Upper lobe of left lung (tissue), 6 donors: ENCODE results near the gene MC1R. TPM values are rescaled to one million over a fixed set of nuclear protein-coding genes. Genes with fewer than 3 reads are reported as not detected.

Experiments
- ATAC-seq, 2 donors: fragments of 200-7000 bp; cut with Tn5 transposase; one replicate each; pipeline ENCODE4 v1.9.1; 2022; ENCODE audit warnings: mild to moderate bottlenecking in 2 of 2, moderate library complexity in 2 of 2; ENCODE audit not compliant: low FRiP score in 2 of 2
- DNase-seq, 2 donors: peaks; one replicate each; pipeline ENCODE4 v3.0.0-alpha.2; 2019 to 2020
- H3K27ac ChIP-seq, 4 donors: fragments of 200-600 bp; sonication (generic); one replicate each; pipeline ENCODE4 v1.5.1; 2016 to 2019
- H3K27me3 ChIP-seq, 4 donors: fragments of 200-600 bp; sonication (generic); one replicate each; pipeline ENCODE4 v1.5.1; 2017 to 2019
- H3K36me3 ChIP-seq, 4 donors: fragments of 200-600 bp; sonication (generic); one replicate each; pipeline ENCODE4 v1.5.1; 2016 to 2019
- H3K4me1 ChIP-seq, 4 donors: fragments of 200-600 bp; sonication (generic); one replicate each; pipeline ENCODE4 v1.5.1; 2018 to 2019
- H3K4me3 ChIP-seq, 4 donors: fragments of 200-600 bp; sonication (generic); one replicate each; pipeline ENCODE4 v1.5.1; 2017 to 2019; ENCODE audit warnings: mild to moderate bottlenecking in 2 of 4, moderate library complexity in 1 of 4
- H3K9me3 ChIP-seq, 4 donors: fragments of 200-600 bp; sonication (generic); one replicate each; pipeline ENCODE4 v1.5.1; 2018 to 2019
- EP300 ChIP-seq, 4 donors: sonication (generic); formaldehyde crosslinking; IDR thresholded peaks; one replicate each; pipeline ENCODE4 v1.5.1; 2017; ENCODE audit warnings: antibody characterized with exemption in 4 of 4, control low read depth in 2 of 4
- POLR2A ChIP-seq, 4 donors: fragments of 450-650 bp; IDR thresholded peaks; one replicate each; pipeline ENCODE4 v1.5.1; 2016 to 2017; ENCODE audit warnings: antibody characterized with exemption in 4 of 4, mild to moderate bottlenecking in 2 of 4
- POLR2AphosphoS5 ChIP-seq, 2 donors: sonication (generic); formaldehyde crosslinking; IDR thresholded peaks; one replicate each; pipeline ENCODE4 v1.5.1; 2017; ENCODE audit warnings: antibody characterized with exemption in 2 of 2
- WGBS, 2 donors: methylation state at CpG; one replicate each; pipeline ENCODE4 v1.1.5; 2017 to 2018; 5-methylcytosine and 5-hydroxymethylcytosine counted together
- total RNA-seq, 6 donors: library from RNA; depleted of rRNA in 4 of 6; stranded (reverse); fragments of >200 nt in 4 of 6; gene quantifications; one replicate each; pipeline versions ENCODE4 v1.1.0 to v1.2.1, GENCODE V29; 2016 to 2021
- TF ChIP-seq, protein P1 (sequence below), 6 experiments: fragments of 450-650 bp in 4 of 6; fragments of 200-600 bp in 2 of 6; sonication (generic) in 2 of 6; IDR thresholded peaks; one replicate each; pipeline ENCODE4 v1.5.1; 2016 to 2019; ENCODE audit warnings: antibody characterized with exemption in 6 of 6
- donor health status: DM: no; HTN: no; CAD: no; lungs with moderate emphysema.
- donor health status: DM: no; HTN: yes; CAD: no; lungs with severe emphysema.

MC1R gene
- total RNA-seq, 6 donors from 2014 or later, result 4.9 to 44.0 (median 7.0) TPM

DNA sequence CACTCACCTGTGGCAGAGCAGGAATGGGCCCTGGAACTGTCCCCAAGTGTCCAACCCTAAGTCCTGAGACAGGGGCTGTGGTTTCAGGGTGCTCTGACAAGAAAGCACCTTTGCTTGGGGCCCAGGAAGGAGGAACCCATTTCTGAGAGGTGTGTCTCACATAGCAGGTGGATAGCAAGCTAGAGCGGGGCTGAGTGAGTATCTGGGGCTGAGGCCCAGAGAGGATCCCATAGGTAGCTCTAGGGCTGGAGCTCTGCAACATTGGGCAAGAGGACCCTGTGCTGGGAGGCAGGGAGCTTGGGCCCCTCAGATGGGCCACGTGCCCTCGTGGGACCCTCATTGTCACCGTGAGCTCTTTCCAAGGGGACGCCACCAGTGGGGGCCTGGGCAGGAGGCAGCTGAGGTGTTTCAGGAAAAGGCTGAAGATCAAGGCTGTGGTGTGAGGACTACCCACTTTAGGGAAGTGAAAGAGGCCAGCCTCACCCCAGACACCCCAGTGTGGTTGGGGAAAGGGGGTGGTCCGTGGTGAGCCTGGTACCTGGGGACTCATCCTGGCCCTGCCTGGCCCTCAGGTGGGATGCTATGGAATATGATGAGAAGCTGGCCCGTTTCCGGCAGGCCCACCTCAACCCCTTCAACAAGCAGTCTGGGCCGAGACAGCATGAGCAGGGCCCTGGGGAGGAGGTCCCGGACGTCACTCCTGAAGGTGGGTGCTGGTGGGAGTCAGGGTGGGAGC is 35.2 kb downstream of the MC1R start:
- Histone ChIP-seq H3K9me3 (no peaks in the 10 kb centered on the region), H3K4me1 (peaks cover 9 to 18% (median 11%) of the 10 kb centered on the region in 4 donors), H3K27me3 (no peaks in the 10 kb centered on the region), H3K27ac (no peak overlapping the region), H3K36me3 (peaks cover 0 to 33% (median 20%) of the 10 kb centered on the region in 4 donors), H3K4me3 (no peak overlapping the region)
- no peak for ATAC-seq
- WGBS, 2 donors, result 90 to 91% methylated on average over 6 to 11 of the region's 11 CpGs
- DNase-seq, result no peak
- TF ChIP-seq POLR2A (IDR thresholded peaks at IDR 0.05) (no peak), POLR2AphosphoS5 (IDR thresholded peaks at IDR 0.05) (no peak), EP300 (IDR thresholded peaks at IDR 0.05) (no peak)
- TF ChIP-seq, protein P1, sequence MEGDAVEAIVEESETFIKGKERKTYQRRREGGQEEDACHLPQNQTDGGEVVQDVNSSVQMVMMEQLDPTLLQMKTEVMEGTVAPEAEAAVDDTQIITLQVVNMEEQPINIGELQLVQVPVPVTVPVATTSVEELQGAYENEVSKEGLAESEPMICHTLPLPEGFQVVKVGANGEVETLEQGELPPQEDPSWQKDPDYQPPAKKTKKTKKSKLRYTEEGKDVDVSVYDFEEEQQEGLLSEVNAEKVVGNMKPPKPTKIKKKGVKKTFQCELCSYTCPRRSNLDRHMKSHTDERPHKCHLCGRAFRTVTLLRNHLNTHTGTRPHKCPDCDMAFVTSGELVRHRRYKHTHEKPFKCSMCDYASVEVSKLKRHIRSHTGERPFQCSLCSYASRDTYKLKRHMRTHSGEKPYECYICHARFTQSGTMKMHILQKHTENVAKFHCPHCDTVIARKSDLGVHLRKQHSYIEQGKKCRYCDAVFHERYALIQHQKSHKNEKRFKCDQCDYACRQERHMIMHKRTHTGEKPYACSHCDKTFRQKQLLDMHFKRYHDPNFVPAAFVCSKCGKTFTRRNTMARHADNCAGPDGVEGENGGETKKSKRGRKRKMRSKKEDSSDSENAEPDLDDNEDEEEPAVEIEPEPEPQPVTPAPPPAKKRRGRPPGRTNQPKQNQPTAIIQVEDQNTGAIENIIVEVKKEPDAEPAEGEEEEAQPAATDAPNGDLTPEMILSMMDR (IDR thresholded peaks at IDR 0.05), result no peak

DNA sequence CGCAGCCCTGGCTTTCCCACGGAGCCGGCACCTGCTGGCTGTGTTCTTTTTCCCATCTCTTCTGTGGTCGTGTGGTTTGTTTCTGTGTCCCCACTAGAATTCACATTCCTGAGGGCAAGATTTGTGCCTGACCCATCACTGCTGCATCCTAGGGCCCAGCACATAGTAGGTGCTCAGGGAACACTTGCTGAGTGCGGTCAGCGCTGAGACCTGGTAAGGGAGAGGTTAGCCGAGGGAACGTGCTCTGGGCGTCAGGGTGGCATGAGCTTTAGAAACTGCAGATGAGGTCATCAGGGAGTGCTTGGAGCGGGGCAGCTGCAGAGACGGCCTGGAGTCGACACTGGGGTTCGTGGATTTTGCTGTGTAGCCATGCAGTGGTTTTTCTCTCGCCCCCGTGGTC is 35.8 kb downstream of the MC1R start:
- DNase-seq (no peak), ATAC-seq (no peak)
- TF ChIP-seq POLR2A (IDR thresholded peaks at IDR 0.05), result no peak
- no peak for TF ChIP-seq EP300 (IDR thresholded peaks at IDR 0.05)
- no peak for TF ChIP-seq POLR2AphosphoS5 (IDR thresholded peaks at IDR 0.05)
- TF ChIP-seq, protein P1 (IDR thresholded peaks at IDR 0.05), result no peak
- Histone ChIP-seq H3K4me3 (no peak overlapping the region), H3K9me3 (no peaks in the 10 kb centered on the region), H3K27ac (no peak overlapping the region), H3K4me1 (peaks cover 5 to 13% (median 7%) of the 10 kb centered on the region in 4 donors), H3K36me3 (peaks cover 0 to 39% (median 23%) of the 10 kb centered on the region in 4 donors), H3K27me3 (no peaks in the 10 kb centered on the region)
- 93 to 95% methylated on average over 15 of the region's 15 CpGs for WGBS, 2 donors

DNA sequence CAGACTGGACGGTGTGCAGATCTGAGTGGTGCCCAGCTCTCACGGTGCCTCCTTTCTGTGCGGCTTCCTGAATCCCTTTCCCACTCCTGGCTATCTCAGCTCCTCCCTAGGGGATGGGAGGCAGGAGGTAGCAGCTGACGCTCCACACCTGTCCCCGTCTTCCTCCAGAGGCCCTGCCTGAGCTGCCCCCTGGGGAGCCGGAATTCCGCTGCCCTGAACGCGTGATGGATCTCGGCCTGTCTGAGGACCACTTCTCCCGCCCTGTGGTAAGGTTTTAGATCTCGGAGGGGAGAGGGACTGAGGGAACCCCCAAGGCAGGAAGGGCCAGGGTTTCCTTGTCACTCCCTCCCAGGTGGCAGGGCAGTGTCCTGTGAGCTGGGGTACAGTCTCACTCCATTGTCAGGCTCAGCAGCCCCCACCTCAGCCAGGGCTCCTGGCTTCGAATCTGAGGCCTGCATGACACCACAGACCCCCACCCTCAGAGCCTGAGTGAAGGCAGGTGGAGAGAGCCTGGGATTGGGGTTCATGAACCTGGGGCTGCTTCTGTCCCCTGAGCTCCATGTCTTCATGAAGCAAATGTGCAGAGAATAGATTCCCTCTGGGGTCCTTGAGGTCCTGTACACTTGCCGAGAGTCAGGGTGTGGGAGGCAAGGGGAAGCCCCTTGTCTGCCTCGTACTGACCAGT is 36.5 kb downstream of the MC1R start:
- H3K27me3 ChIP-seq, result no peaks in the 10 kb centered on the region
- no peak for ATAC-seq
- no peak overlapping the region for H3K4me3 ChIP-seq
- H3K36me3 ChIP-seq, result peaks cover 0 to 46% (median 23%) of the 10 kb centered on the region in 4 donors
- whole genome bisulfite sequencing, 2 donors, result 90 to 93% methylated on average over 9 to 15 of the region's 15 CpGs
- peaks cover 0 to 6% (median 2%) of the 10 kb centered on the region in 4 donors for H3K4me1 ChIP-seq
- H3K9me3 ChIP-seq, result no peaks in the 10 kb centered on the region
- no peak for DNase-seq
- no peak overlapping the region for H3K27ac ChIP-seq
- TF ChIP-seq EP300 (IDR thresholded peaks at IDR 0.05) (no peak), POLR2A (IDR thresholded peaks at IDR 0.05) (no peak)

DNA sequence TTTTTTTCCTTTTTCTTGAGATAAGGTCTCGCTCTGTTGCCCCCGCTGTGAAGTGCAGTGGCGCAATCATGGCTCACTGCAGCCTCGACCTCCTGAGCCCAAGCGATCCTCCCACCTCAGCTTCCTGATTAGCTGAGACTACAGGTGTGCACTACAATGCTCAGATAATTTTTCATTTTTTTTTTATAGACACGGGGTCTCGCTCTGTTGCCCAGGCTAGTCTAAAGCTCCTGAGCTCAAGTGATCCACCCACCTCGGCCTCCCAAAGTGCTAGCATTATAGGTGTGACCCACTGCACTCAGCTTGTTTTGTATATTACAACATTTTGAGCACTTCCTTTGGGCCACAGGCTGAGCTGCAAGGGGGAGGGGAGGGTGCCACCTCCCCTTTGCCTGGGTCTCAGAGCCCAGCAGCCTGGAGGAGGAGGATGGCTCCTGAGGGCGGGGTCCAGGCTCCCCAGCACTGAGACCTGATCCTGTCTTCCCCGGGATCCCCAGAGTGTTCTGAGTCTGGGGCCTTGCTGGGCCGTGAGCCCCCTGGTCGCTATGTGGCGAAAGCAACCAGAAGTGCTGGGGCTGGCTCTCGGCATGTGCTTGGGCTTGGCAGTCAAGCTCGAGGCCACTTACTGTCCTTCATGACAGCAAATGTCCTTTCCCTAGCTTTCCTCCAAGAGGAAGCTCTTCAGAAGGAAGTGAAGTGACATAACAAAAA is 38.0 kb downstream of the MC1R start:
- peaks cover 0 to 6% (median 2%) of the 10 kb centered on the region in 4 donors for H3K4me1 ChIP-seq
- ATAC-seq (peak in 1 of 2 donors; percentile 45), DNase-seq (no peak)
- TF ChIP-seq EP300 (IDR thresholded peaks at IDR 0.05) (no peak), POLR2AphosphoS5 (IDR thresholded peaks at IDR 0.05) (no peak), POLR2A (IDR thresholded peaks at IDR 0.05) (no peak)
- TF ChIP-seq, protein P1 (IDR thresholded peaks at IDR 0.05), result no peak
- H3K27me3 ChIP-seq, result no peaks in the 10 kb centered on the region
- H3K36me3 ChIP-seq, result peaks cover 0 to 61% (median 31%) of the 10 kb centered on the region in 4 donors
- H3K9me3 ChIP-seq, result no peaks in the 10 kb centered on the region
- H3K4me3 ChIP-seq, result peak overlapping the region in 1 of 4 donors; percentile 33
- WGBS, 2 donors, result 75 to 84% methylated on average over 14 to 15 of the region's 15 CpGs
- H3K27ac ChIP-seq, result peak overlapping the region; percentile 51 to 77 (median 73)
